MCF 10A (cell line): Measurements from ENCODE around the gene TCF23. TPM values are rescaled to one million over a fixed set of nuclear protein-coding genes. Genes with fewer than 3 reads are reported as not detected.
"Not testable (repeated sequence)": the region's sequence is repeated elsewhere in the genome, so short reads cannot be mapped to it uniquely, and the experiment has no call there.

ENCODE experiments used
- BruUV-seq: library from RNA; stranded (reverse); fragments of 400-500 nt; replicated peaks from 2 replicates; lab custom pipeline; 2021; lab: Mats Ljungman, UMichigan
- CTCF ChIA-PET: fragments of 300-600 bp; sonication (Branson Sonifier 250); formaldehyde crosslinking; extraction: SDS; loops from one replicate; lab custom pipeline; 2021; ENCODE audit warnings: antibody characterized with exemption, inconsistent platforms; lab: Yijun Ruan, JAX
- POLR2A ChIA-PET: fragments of 300-600, 350-650 bp; sonication (Branson Sonifier 250); formaldehyde crosslinking; extraction: SDS; loops from one replicate; lab custom pipeline; 2020; ENCODE audit warnings: antibody characterized with exemption, inconsistent platforms; lab: Yijun Ruan, JAX
- DNase-seq: peaks from one replicate; pipeline ENCODE4 v3.0.0-alpha.2; 2018; ENCODE audit not compliant: unreplicated experiment
- H3K27ac Mint-ChIP-seq: one replicate; pipeline ENCODE4 v1.8.0; 2022; ENCODE audit warnings: mild to moderate bottlenecking, low read depth, mixed read lengths; ENCODE audit not compliant: unreplicated experiment
- H3K27me3 Mint-ChIP-seq: one replicate; pipeline ENCODE4 v1.8.0; 2022; ENCODE audit warnings: mixed read lengths; ENCODE audit not compliant: insufficient read depth, unreplicated experiment
- H3K36me3 Mint-ChIP-seq: one replicate; pipeline ENCODE4 v1.8.0; 2022; ENCODE audit warnings: mild to moderate bottlenecking, moderate library complexity, mixed read lengths; ENCODE audit not compliant: insufficient read depth, unreplicated experiment
- H3K4me1 Mint-ChIP-seq: one replicate; pipeline ENCODE4 v1.8.0; 2022; ENCODE audit warnings: mixed read lengths; ENCODE audit not compliant: insufficient read depth, unreplicated experiment
- H3K4me3 Mint-ChIP-seq: one replicate; pipeline ENCODE4 v1.8.0; 2022; ENCODE audit warnings: mild to moderate bottlenecking, moderate library complexity, mixed read lengths; ENCODE audit not compliant: unreplicated experiment
- H3K9me3 Mint-ChIP-seq: one replicate; pipeline ENCODE4 v1.8.0; 2022; ENCODE audit warnings: mixed read lengths; ENCODE audit not compliant: unreplicated experiment
- CTCF ChIP-seq: fragments of 200-600 bp; IDR thresholded peaks from one replicate; pipeline ENCODE4 v1.8.0; 2022; ENCODE audit warnings: antibody characterized with exemption, mild to moderate bottlenecking; ENCODE audit not compliant: unreplicated experiment
- intact Hi-C: fragments of 100-400 bp; cut with micrococcal nuclease; formaldehyde crosslinking; loops from 2 replicates; pipeline ENCODE4 v1.14.1; 2022
- total RNA-seq: library from RNA; stranded (reverse); gene quantifications from 2 replicates; pipeline ENCODE4 v1.2.3, GENCODE V29; 2022

Gene TCF23
- total RNA-seq, 1 experiment from 2014 or later = not detected

- H3K27ac Mint-ChIP-seq = no peak overlapping the region
- intact Hi-C loops = no loop called here
- no peak overlapping the region for H3K4me3 Mint-ChIP-seq
- H3K27me3 Mint-ChIP-seq = no peaks in the 10 kb centered on the region
- no peak for TF ChIP-seq CTCF
- ChIA-PET POLR2A (interaction anchor here (0.7 to 1.4 kb wide), 4 partner anchors 8 to 266 kb away, joined by 3 to 4 read pairs (median 3); partner anchors contain the start of gene PREB), CTCF (interaction anchor here (1.1 to 2.5 kb wide), 4 partner anchors 10 to 197 kb away, joined by 3 to 13 read pairs (median 4); partner anchors contain the start of gene KHK)
- H3K36me3 Mint-ChIP-seq = peaks cover 9% of the 10 kb centered on the region
- H3K4me1 Mint-ChIP-seq = no peaks in the 10 kb centered on the region
- no TSS peak for BruUV-seq
- DNase-seq = no peak
- no peaks in the 10 kb centered on the region for H3K9me3 Mint-ChIP-seq
Observed at GRCh38 chr2:27105981-27106380, 42.8 kb upstream of the TCF23 start.

GRCh38 chr2:27108221-27108620, 40.6 kb upstream of the TCF23 start:
- no peak for TF ChIP-seq CTCF
- Mint-ChIP-seq H3K27me3 (no peaks in the 10 kb centered on the region), H3K4me3 (no peak overlapping the region), H3K9me3 (no peaks in the 10 kb centered on the region), H3K36me3 (peaks cover 9% of the 10 kb centered on the region), H3K27ac (no peak overlapping the region), H3K4me1 (no peaks in the 10 kb centered on the region)
- DNase-seq = no peak
- intact Hi-C loops = no loop called here
- ChIA-PET CTCF (interaction anchor here (0.8 to 1.2 kb wide), 6 partner anchors 9 to 262 kb away, joined by 3 to 8 read pairs (median 4); no protein-coding TSS in a partner anchor), POLR2A (interaction anchor here (0.6 to 1.2 kb wide), 2 partner anchors 10 to 186 kb away, joined by 3 to 4 read pairs; no protein-coding TSS in a partner anchor)
- no TSS peak for BruUV-seq

- Mint-ChIP-seq H3K4me3 (no peak overlapping the region), H3K27me3 (no peaks in the 10 kb centered on the region), H3K27ac (no peak overlapping the region), H3K9me3 (no peaks in the 10 kb centered on the region), H3K36me3 (peaks cover 9% of the 10 kb centered on the region), H3K4me1 (no peaks in the 10 kb centered on the region)
- POLR2A ChIA-PET = interaction anchor here (0.6 to 1.2 kb wide), 2 partner anchors 9 to 185 kb away, joined by 3 to 4 read pairs; no protein-coding TSS in a partner anchor
- no peak for TF ChIP-seq CTCF
- intact Hi-C loops = no loop called here
- CTCF ChIA-PET = interaction anchor here (1.0 to 1.1 kb wide), 3 partner anchors 10 to 171 kb away, joined by 3 to 8 read pairs (median 4); no protein-coding TSS in a partner anchor
- BruUV-seq = no TSS peak
- DNase-seq = no peak
Observed at GRCh38 chr2:27109083-27109482, 39.7 kb upstream of the TCF23 start.

GRCh38 chr2:27110603-27111352, 38.0 kb upstream of the TCF23 start:
- CTCF ChIA-PET = interaction anchor here (1.4 to 1.6 kb wide), 2 partner anchors 13 to 192 kb away, joined by 3 to 6 read pairs; no protein-coding TSS in a partner anchor
- H3K4me3 Mint-ChIP-seq, H3K4me1 Mint-ChIP-seq, H3K9me3 Mint-ChIP-seq, DNase-seq, H3K27ac Mint-ChIP-seq, intact Hi-C loops, H3K36me3 Mint-ChIP-seq, H3K27me3 Mint-ChIP-seq, BruUV-seq: not testable (repeated sequence)
- POLR2A ChIA-PET = interaction anchor here (1.0 kb wide), 1 partner anchor 129 kb away, joined by 3 read pairs; no protein-coding TSS in a partner anchor

- H3K4me1 Mint-ChIP-seq, H3K27ac Mint-ChIP-seq, H3K36me3 Mint-ChIP-seq, H3K9me3 Mint-ChIP-seq, H3K4me3 Mint-ChIP-seq, H3K27me3 Mint-ChIP-seq, BruUV-seq, DNase-seq, intact Hi-C loops: not testable (repeated sequence)
- CTCF ChIA-PET = interaction anchor here (0.6 to 2.1 kb wide), 5 partner anchors 13 to 191 kb away, joined by 3 to 8 read pairs (median 5); partner anchors contain the start of gene OST4
- POLR2A ChIA-PET = interaction anchor here (1.0 to 1.1 kb wide), 2 partner anchors 25 to 128 kb away, joined by 3 read pairs; partner anchors contain the start of gene KHK
Observed at GRCh38 chr2:27111392-27112078, 37.3 kb upstream of the TCF23 start.
